Endothelial cell (in vitro differentiated cells): ENCODE measurements around the gene FASLG. TPM values are rescaled to one million over a fixed set of nuclear protein-coding genes. Genes with fewer than 3 reads are reported as not detected.

Source experiments
- DNase-seq: peaks from one replicate; pipeline ENCODE4 v3.0.0; 2021; ENCODE audit warnings: low spot score
- H3K27ac Mint-ChIP-seq: one replicate; pipeline ENCODE4 v1.8.0; 2021; ENCODE audit warnings: mixed read lengths, inconsistent platforms; ENCODE audit not compliant: unreplicated experiment
- H3K27me3 Mint-ChIP-seq: one replicate; pipeline ENCODE4 v1.8.0; 2021; ENCODE audit warnings: mild to moderate bottlenecking, moderate library complexity, mixed read lengths, inconsistent platforms; ENCODE audit not compliant: unreplicated experiment
- H3K36me3 Mint-ChIP-seq: one replicate; pipeline ENCODE4 v1.8.0; 2021; ENCODE audit warnings: mild to moderate bottlenecking, low read depth, mixed read lengths, inconsistent platforms; ENCODE audit not compliant: unreplicated experiment
- H3K4me1 Mint-ChIP-seq: one replicate; pipeline ENCODE4 v1.8.0; 2021; ENCODE audit warnings: mild to moderate bottlenecking, mixed read lengths, inconsistent platforms; ENCODE audit not compliant: unreplicated experiment
- H3K4me3 Mint-ChIP-seq: one replicate; pipeline ENCODE4 v1.8.0; 2021; ENCODE audit warnings: mild to moderate bottlenecking, mixed read lengths, inconsistent platforms; ENCODE audit not compliant: unreplicated experiment
- H3K9me3 Mint-ChIP-seq: one replicate; pipeline ENCODE4 v1.8.0; 2021; ENCODE audit warnings: mixed read lengths, inconsistent platforms; ENCODE audit not compliant: unreplicated experiment
- CTCF ChIP-seq: fragments of 200-600 bp; sonication (generic); IDR thresholded peaks from one replicate; pipeline ENCODE4 v1.5.0; 2021; ENCODE audit warnings: antibody characterized with exemption; ENCODE audit not compliant: unreplicated experiment
- total RNA-seq: library from RNA; stranded (reverse); fragmentation: NEBNext Ultra II Directional; extraction: Animal tissue kit (Norgen Biotek cat#: 25700); gene quantifications from one replicate; pipeline ENCODE4 v1.2.1, GENCODE V29; 2021; ENCODE audit not compliant: unreplicated experiment

FASLG gene
- total RNA-seq, 1 donor from 2014 or later, result not detected

- Mint-ChIP-seq H3K4me3 (no peak overlapping the region), H3K27ac (no peak overlapping the region), H3K36me3 (peaks cover 5% of the 10 kb centered on the region), H3K4me1 (no peaks in the 10 kb centered on the region), H3K9me3 (no peaks in the 10 kb centered on the region), H3K27me3 (no peaks in the 10 kb centered on the region)
- DNase-seq, result no peak
- TF ChIP-seq CTCF, result no peak
These were observed 28.0 kb upstream of the FASLG start for GRCh38 chr1:172630868-172631267.

DNA sequence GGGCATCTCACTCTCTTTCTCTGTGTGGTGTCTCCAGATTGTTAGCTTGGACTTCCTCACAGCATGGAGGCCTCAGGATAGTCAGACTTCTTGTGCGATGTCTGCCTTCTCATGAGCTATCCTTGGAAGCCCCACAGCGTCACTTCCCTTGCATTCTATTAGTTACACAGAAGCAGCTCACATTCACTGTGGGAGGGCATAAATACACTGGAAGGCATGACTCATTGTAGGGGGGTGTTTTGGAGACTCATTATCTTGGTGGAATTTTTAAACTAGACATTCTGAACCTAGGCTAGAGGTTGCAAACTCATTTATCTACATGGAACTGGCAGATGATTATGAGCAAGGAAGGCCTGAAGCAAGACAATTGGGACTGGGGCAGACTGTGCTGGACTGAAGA, 21.4 kb upstream of the FASLG start:
- H3K4me3 Mint-ChIP-seq, result no peak overlapping the region
- no peaks in the 10 kb centered on the region for H3K4me1 Mint-ChIP-seq
- H3K36me3 Mint-ChIP-seq, result peaks cover 4% of the 10 kb centered on the region
- no peaks in the 10 kb centered on the region for H3K27me3 Mint-ChIP-seq
- DNase-seq, result no peak
- H3K9me3 Mint-ChIP-seq, result peaks cover 4% of the 10 kb centered on the region
- no peak for TF ChIP-seq CTCF
- H3K27ac Mint-ChIP-seq, result no peak overlapping the region

GRCh38 chr1:172638249-172638648, 20.7 kb upstream of the FASLG start:
- H3K4me3 Mint-ChIP-seq, result no peak overlapping the region
- H3K9me3 Mint-ChIP-seq, result peaks cover 4% of the 10 kb centered on the region
- H3K36me3 Mint-ChIP-seq, result peaks cover 4% of the 10 kb centered on the region
- no peaks in the 10 kb centered on the region for H3K27me3 Mint-ChIP-seq
- H3K4me1 Mint-ChIP-seq, result peaks cover 2% of the 10 kb centered on the region
- TF ChIP-seq CTCF, result no peak
- DNase-seq, result no peak
- H3K27ac Mint-ChIP-seq, result no peak overlapping the region

- peaks cover 2% of the 10 kb centered on the region for H3K4me1 Mint-ChIP-seq
- H3K4me3 Mint-ChIP-seq, result no peak overlapping the region
- DNase-seq, result no peak
These were observed 19.7 kb upstream of the FASLG start for GRCh38 chr1:172638885-172639831.

More at GRCh38 chr1:172638885-172639831, 19.7 kb upstream of the FASLG start:
- Mint-ChIP-seq H3K27ac (no peak overlapping the region), H3K36me3 (peaks cover 4% of the 10 kb centered on the region), H3K9me3 (peaks cover 4% of the 10 kb centered on the region), H3K27me3 (no peaks in the 10 kb centered on the region)
- no peak for TF ChIP-seq CTCF
